ENCODE data around the gene OTX2.

DNA sequence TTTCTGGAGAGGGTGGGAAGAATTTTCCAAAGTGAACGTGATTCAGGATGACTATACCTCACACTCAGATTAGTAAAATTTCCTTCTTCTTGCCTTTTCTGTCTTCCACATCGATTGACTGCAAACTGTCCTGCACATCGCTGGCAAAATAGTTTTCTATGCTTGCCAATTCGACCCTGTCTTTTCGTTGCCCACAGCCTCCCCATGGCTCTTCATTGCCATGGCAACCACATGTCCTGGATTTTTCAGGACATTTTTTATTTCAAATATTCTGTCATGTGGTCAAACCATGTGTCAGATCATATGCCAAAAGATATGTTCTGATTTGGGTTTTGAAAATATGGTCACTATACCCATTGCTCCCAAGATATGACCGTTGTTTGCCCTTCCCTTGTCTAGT lies 46.9 kb upstream of the OTX2 start:
- TF ChIP-seq POLR2AphosphoS5 (IDR thresholded peaks at IDR 0.05; ENCODE audit: low read depth, low read length) (no peak), TAF1 (IDR thresholded peaks at IDR 0.05; ENCODE audit: low read depth, low read length) (no peak), POLR2A (IDR thresholded peaks at IDR 0.05; ENCODE audit: low read depth, low read length) (no peak)
